ENCODE measurements around the gene USP22. TPM values are rescaled to one million over a fixed set of nuclear protein-coding genes. Genes with fewer than 3 reads are reported as not detected.

Gene USP22
- total and polyA plus RNA-seq, 2 of the 4 experiments (the other 2 are of a cell fraction): 161 to 319 TPM

- TF ChIP-seq MXI1 (IDR thresholded peaks at IDR 0.05; ENCODE audit: borderline replicate concordance, low read depth, low read length): no peak
- no peak for TF ChIP-seq RCOR1 (IDR thresholded peaks at IDR 0.05; ENCODE audit: insufficient replicate concordance, low read length)
- TF ChIP-seq MAZ (IDR thresholded peaks at IDR 0.05; ENCODE audit: borderline replicate concordance, low read depth, low read length): no peak
- no peak for TF ChIP-seq POLR2A (IDR thresholded peaks at IDR 0.05; ENCODE audit: low read depth, low read length)
- TF ChIP-seq CTCF (conservative IDR thresholded peaks at IDR 0.05; ENCODE audit: low read depth, low read length): no peak
- TF ChIP-seq MAFK (IDR thresholded peaks at IDR 0.05; ENCODE audit: low read depth, low read length): no peak
- no peak for TF ChIP-seq FOS (IDR thresholded peaks at IDR 0.05; ENCODE audit: low read depth, low read length)
- no peak for TF ChIP-seq BHLHE40 (IDR thresholded peaks at IDR 0.05; ENCODE audit: low read depth, low read length)
- Histone ChIP-seq H3K9ac (ENCODE audit: low read depth, low read length) (no peak overlapping the region), H4K8ac (ENCODE audit: low read depth in 2 of 2, low read length in 2 of 2) (no peak overlapping the region), H3K4me2 (ENCODE audit: low read depth, low read length) (no peak overlapping the region), H2AK9ac (replicated peaks; ENCODE audit: low read depth, low read length, poor library complexity) (no peak overlapping the region), H3K36me3 (ENCODE audit: control insufficient read depth, insufficient read depth, low read length) (peaks cover 44% of the 10 kb centered on the region), H3K18ac (ENCODE audit: low read depth, low read length) (no peak overlapping the region), H2AK5ac (ENCODE audit: low read depth, low read length) (no peak overlapping the region), H3K27me3 (ENCODE audit: control insufficient read depth, insufficient read depth, low read length) (no peaks in the 10 kb centered on the region), H4K91ac (ENCODE audit: insufficient read depth, low read depth, low read length) (no peak overlapping the region), H3K23ac (ENCODE audit: low read depth, low read length) (no peak overlapping the region), H3K4me1 (ENCODE audit: control insufficient read depth, insufficient read depth, low read length) (peaks cover 7% of the 10 kb centered on the region; the same call in 1 of the 2 replicates), H2BK5ac (ENCODE audit: low read depth, low read length, poor library complexity, severe bottlenecking) (no peak overlapping the region), H3K9me3 (ENCODE audit: control insufficient read depth, insufficient read depth, low read length) (no peaks in the 10 kb centered on the region), H2BK120ac (ENCODE audit: low read depth, low read length) (no peak overlapping the region), H2BK15ac (ENCODE audit: low read depth, low read length) (no peak overlapping the region), H2AFZ (replicated peaks; ENCODE audit: low read length, poor library complexity) (no peak overlapping the region), H4K20me1 (ENCODE audit: insufficient read depth, low read length) (peaks cover 61% of the 10 kb centered on the region), H3K56ac (ENCODE audit: extremely low read depth, insufficient read depth, low read length) (no peak overlapping the region), H2BK20ac (ENCODE audit: low read depth, low read length) (no peak overlapping the region), H4K5ac (ENCODE audit: low read depth, low read length) (no peak overlapping the region), H3K4ac (ENCODE audit: low read depth, low read length) (no peak overlapping the region; the same call in 1 of the 2 replicates), H3K27ac (ENCODE audit: insufficient read depth, low read length) (no peak overlapping the region), H3K14ac (replicated peaks; ENCODE audit: low read depth, low read length) (no peak overlapping the region), H3K4me3 (ENCODE audit: insufficient read depth, low read depth, low read length) (no peak overlapping the region), H3K79me1 (ENCODE audit: low read depth in 1 of 2, low read length in 2 of 2) (peaks cover 16 to 50% of the 10 kb centered on the region in 2 experiments), H3K9me1 (ENCODE audit: insufficient read depth, low read length) (peaks cover 29% of the 10 kb centered on the region)
- DNase-seq (no peak), ATAC-seq (ENCODE audit: low read depth) (no peak; the same call in 1 of the 2 replicates)
- WGBS, 2 experiments (ENCODE audit: extremely low coverage in 2 of 2, insufficient read length in 1 of 2): 87% methylated on average over 2 of the region's 22 CpGs; no CpG with 5 or more reads in 1 of the 2 experiments
- POLR2A ChIA-PET (ENCODE audit: unreplicated experiment): no interaction called here
- dilution Hi-C loops (cut with HindIII; ENCODE audit: low sequenced_read_pairs, unreplicated experiment) (no loop called here), in situ Hi-C loops (cut with MboI; ENCODE audit: low sequenced_read_pairs) (loop anchor here (10.0 kb wide), 1 partner anchor 193 kb away; no protein-coding TSS in a partner anchor), intact Hi-C loops (cut with micrococcal nuclease) (loop anchor here (10.0 kb wide), 1 partner anchor 773 kb away; no protein-coding TSS in a partner anchor)
- BruUV-seq (replicated peaks): no TSS peak
- CTCF ChIA-PET: no interaction called here
Measured at GRCh38 chr17:20997711-20998570, 44.9 kb downstream of the USP22 start.
